Left colon (tissue), 2 donors: Measurements from ENCODE around the gene ACVR2A. TPM values are rescaled to one million over a fixed set of nuclear protein-coding genes. Genes with fewer than 3 reads are reported as not detected.

ENCODE experiments used
- ATAC-seq: fragments of 200-7000 bp; cut with Tn5 transposase; one replicate; pipeline ENCODE4 v1.9.1; 2020; ENCODE audit warnings: mild to moderate bottlenecking, moderate library complexity
- DNase-seq, 2 donors: peaks; one replicate each; pipeline ENCODE4 v3.0.0-alpha.2; 2020
- intact Hi-C, 2 donors: fragments of 100-400 bp; cut with DNase I in 1 of 2; cut with micrococcal nuclease in 1 of 2; formaldehyde crosslinking; loops; one replicate each; pipeline versions ENCODE4 v1.11.2 to v1.14.0; 2022; cut with DNase I, micrococcal nuclease
- total RNA-seq, 2 donors: library from RNA; stranded (reverse); fragmentation: NEBNext Ultra II Directional; extraction: Animal tissue kit (Norgen Biotek cat#: 25700); gene quantifications; one replicate each; pipeline ENCODE4 v1.2.1, GENCODE V29; 2021
- donor health status: DM: no; HTN: no; CAD: no.
- donor health status: DM: yes; HTN: yes; CAD: no.

Gene ACVR2A
- total RNA-seq, 2 donors from 2014 or later, result 20.0 to 22.2 TPM

GRCh38 chr2:147851244-147851930 is 6.6 kb downstream of the ACVR2A start:
- intact Hi-C loops, result no loop called here
- DNase-seq, result no peak
- peak; percentile 37 for ATAC-seq

DNA sequence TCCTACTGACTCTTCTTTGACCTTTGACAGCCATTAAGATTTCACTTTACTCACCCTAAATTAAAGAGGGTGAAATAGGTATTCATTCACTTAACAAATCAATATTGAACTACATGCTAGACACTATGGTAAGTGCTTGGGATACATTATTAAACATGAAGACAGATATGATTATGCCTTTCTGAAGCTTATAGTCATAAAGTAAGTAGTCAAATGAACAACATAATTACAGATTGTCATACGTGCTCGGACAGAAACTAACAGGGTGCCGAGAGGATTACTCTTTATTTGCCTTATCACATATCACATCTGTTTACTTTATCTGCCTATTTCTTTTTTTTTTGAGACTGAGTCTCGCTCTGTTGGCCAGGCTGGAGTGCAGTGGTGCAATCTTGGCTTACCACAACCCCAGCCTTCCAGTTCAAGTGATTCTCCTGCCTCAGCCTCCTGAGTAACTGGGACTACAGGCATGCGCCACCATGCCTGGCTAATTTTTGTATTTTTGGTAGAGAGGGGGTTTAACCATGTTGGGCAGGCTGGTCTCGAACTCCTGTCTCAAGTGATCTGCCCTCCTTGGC is 9.8 kb downstream of the ACVR2A start:
- intact Hi-C loops, result no loop called here
- ATAC-seq, result no peak
- DNase-seq, result no peak

DNA sequence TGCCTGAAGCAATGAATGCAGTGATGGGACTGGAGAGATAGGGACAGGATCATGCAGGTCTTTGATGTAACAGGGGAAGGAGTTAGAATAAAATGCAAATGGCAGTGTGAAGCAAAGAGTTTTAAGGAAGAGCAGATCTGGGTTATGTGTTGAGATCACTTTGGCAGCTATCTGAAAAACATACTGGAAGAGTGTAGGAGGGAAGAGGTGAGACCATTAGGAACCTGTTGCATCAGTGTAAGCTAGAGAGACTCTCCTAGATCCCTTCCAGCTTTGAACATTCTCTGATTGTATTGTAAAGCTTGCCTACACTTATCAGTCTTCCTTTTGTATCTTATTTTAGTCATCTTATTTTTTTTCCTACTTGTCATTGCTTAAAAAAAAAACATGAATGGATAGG is 10.5 kb downstream of the ACVR2A start:
- no peak for DNase-seq
- intact Hi-C loops, result no loop called here
- ATAC-seq, result peak; percentile 41

GRCh38 chr2:147855977-147856376 is 11.1 kb downstream of the ACVR2A start:
- intact Hi-C loops, result no loop called here
- DNase-seq (no peak), ATAC-seq (no peak)

DNA sequence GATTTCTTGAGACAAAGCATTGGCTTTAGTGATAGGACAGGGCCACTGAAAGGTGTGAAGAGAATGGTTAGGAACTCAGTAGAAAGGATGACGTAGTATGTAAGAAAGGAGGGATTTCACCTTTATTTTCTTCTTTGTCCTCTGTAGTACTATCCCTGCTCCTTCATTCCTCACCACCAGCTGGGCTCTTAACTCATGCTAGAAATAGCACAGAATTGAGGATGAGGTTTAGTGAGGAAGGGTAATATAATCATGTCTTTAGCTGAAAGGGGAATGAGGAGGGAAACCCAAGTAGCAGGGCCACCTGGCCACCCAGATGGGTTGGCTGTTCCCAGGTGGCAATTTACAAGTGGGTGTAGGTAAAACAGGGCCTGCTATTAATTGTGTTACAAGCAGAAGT is 15.2 kb downstream of the ACVR2A start:
- intact Hi-C loops, result no loop called here
- ATAC-seq, result no peak
- DNase-seq, result no peak

GRCh38 chr2:147862859-147863516 is 18.2 kb downstream of the ACVR2A start:
- DNase-seq (no peak), ATAC-seq (no peak)
- intact Hi-C loops, result no loop called here

GRCh38 chr2:147863835-147864234 is 19.0 kb downstream of the ACVR2A start:
- no peak for DNase-seq
- intact Hi-C loops, result no loop called here
- ATAC-seq, result no peak

DNA sequence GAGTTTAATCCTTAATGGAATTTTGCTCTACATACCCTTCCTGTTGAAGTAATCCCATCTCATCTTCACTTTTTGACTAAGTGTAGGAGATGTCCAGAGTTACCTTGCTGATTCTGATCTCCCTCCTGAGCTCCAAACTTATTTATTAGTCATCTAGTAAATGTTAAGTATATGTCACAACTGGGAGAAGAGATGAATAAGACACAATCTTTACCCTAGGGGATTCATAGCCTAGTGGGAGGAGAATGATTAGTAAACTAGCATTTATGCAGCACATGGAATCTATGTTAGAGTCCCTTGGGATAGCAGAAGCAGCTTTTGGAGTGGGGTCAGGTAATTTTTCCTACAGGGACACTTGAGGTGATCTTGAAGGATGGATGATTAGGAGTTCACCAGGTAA is 20.7 kb downstream of the ACVR2A start:
- intact Hi-C loops, result no loop called here
- DNase-seq (no peak), ATAC-seq (no peak)

DNA sequence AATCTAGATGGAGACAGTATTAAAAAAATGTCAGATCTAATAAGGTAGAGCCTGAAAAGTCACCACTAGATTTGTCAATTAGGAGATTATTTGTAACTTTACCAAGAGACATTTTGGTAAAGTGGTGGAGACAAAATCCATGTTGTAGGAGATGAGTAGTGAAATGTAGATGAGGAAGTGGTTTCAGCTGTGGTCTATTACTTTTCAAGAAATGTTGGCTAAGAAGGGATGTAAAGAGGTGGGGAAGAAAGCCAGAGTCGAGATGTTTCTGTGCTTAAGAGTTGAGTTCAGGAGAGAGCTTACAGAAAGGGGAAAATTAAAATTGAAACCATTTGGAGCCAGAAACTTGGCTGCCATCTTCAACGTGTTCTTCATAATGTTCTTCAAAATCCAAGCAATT is 22.2 kb downstream of the ACVR2A start:
- no peak for DNase-seq
- intact Hi-C loops, result no loop called here
- no peak for ATAC-seq

DNA sequence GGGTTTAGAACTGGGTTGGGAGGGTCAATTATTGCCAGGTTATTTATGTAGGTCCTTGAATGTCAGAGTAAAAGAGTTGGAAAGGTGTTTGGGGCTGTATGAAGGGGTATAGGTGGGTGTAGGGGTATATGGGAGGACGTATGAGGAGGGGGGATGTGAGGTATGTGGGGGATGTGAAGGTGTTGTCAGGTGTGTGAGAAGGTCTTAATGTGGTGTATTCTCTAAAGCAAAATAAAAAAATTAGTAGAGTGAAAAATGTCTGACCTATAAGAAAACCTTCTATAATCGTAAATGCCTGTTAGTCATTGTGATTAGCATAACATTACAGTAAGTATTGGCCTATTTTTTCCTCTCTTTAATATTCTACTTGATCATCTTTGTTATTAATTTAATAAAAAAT is 25.1 kb downstream of the ACVR2A start:
- DNase-seq (no peak), ATAC-seq (no peak)
- intact Hi-C loops, result no loop called here

DNA sequence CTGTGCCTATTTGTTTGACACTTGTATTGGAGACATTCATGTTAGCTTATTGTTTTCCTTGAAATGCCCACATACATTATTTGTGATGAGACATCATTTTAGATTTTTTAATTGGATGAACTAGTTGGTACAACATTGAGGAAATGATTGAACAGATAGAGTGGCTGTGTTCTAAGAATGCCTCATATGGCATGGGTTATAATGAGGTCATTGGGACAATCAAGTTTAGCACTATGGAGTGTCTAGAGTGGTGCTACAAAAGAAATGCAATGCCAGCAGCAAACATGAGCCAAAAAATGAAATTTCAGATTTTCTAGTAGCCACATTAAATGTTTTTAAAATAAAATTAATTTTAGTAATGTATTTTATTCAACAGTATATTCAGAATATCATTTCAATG is 28.1 kb downstream of the ACVR2A start:
- ATAC-seq (no peak), DNase-seq (no peak)
- intact Hi-C loops, result no loop called here

DNA sequence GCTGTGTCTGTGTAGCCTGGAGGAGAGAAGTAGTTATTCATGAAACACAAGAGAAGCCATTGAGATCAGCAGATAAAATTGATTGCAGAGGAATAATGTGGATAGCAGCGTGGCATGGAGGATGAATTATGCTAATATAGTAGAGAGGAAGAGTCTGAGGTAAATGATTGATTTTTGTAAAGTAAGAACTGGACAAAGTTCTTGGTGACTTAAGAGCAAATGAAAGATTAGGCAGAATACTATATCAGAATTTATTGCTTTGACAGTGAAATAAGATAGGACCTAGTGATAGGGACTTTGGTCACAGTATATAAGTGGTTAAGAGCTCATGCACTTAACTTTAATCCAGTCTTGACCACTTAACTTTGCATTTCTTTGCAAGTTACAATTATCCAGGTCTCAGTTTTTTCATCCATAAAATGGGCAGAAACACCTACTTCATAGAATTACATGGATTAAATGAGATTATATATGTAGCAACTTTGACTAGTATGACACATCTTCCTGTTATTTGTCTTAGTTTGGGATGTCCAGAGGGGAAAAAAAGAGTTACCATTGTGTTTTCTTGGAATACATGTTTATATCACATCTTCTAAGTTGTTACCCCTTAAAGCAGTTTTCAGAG is 29.1 kb downstream of the ACVR2A start:
- no peak for DNase-seq
- ATAC-seq, result peak; percentile 90
- intact Hi-C loops, result no loop called here

DNA sequence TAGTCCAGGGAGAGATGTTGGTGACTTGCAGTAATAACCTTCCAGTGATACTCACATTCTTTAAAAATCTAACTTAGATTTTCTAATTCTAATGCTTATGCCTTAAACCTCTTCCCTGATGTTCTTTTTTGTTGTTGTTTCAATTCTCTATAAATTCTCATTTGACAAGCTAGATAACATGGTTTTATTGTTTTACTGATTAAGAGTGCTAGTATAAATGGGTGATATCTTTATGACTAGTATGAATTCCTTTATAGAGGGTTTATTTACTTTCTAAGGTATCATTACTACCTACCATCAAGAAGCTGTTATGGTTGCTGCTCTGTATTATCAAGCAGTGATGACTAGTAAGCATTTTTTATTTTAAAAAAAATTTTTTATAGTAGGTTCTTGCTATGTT is 35.0 kb downstream of the ACVR2A start:
- DNase-seq (no peak), ATAC-seq (peak; percentile 85)
- intact Hi-C loops, result no loop called here

- no peak for ATAC-seq
- intact Hi-C loops, result no loop called here
- no peak for DNase-seq
Observed at GRCh38 chr2:147882631-147883030, 37.8 kb downstream of the ACVR2A start.

DNA sequence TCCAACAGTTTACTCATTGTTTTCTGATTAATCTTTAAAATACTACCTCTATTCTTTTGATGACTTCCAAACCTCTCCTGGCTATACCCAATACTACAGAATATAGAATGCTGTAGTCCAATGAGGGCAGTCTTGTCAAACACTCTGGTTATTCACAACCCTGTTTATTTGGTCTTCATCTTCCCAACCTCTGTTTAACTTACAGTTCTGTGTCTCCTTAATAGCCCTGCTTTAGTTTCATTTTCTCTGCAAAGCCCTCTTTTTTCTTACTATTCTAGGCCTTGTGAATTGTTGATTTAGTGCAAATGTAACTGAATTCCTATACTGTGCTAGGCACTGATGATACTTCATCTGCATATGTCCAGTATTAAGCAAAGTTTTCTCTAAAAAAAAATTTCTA is 40.0 kb downstream of the ACVR2A start:
- intact Hi-C loops, result no loop called here
- no peak for DNase-seq
- no peak for ATAC-seq

GRCh38 chr2:147886136-147886535 is 41.3 kb downstream of the ACVR2A start:
- no peak for ATAC-seq
- intact Hi-C loops, result no loop called here
- DNase-seq, result no peak

- no peak for DNase-seq
- intact Hi-C loops, result no loop called here
- no peak for ATAC-seq
Observed at GRCh38 chr2:147888680-147889079, 43.9 kb downstream of the ACVR2A start.

GRCh38 chr2:147904051-147904450 is 59.2 kb downstream of the ACVR2A start:
- intact Hi-C loops, result no loop called here
- no peak for DNase-seq

DNA sequence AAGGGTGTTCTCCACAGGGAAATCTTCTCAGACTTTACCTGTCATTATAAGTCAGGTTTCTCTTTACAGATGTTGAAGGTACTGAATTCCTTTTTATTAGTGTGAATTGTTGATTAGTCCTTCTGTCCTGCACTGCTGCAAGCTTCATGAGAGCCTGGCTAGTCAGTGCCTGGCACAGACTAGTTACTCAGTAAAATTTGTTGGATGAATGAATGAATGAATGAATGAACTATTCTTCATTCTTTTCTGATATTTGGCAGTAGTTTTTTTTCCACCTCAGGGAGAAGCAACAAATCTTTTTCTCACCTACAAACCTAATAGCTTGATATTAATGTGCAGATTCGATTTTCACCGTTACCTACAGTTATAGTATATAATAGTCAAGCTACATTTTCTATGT is 64.3 kb downstream of the ACVR2A start:
- intact Hi-C loops, result no loop called here
- ATAC-seq (no peak), DNase-seq (no peak)

More at GRCh38 chr2:147904051-147904450, 59.2 kb downstream of the ACVR2A start:
- no peak for ATAC-seq

DNA sequence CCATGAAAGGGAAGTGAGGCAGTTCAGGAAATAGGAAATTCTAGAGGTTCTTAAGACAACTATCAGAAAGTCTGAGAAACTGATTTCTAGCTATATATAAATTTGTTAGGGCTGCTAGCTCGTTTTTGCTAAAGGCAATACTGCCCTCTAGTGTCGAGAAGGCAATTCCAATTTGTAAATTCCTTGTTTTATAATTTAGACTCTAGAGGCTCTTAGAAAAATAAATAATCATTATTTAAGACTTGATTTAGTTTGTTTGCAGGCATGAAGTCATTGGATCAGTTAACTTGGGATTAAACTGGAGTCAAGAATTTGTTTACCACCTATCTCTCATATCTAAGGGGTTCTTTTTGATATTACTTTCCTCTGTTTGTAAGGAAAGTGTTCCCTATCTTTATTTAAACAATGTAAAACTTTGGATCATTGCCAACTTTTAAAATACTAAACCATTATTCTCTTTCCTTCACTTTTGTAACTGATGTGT is 66.2 kb downstream of the ACVR2A start:
- intact Hi-C loops, result loop anchor here in 1 of 2 donors (10.0 kb wide), 3 partner anchors 826 to 1176 kb away; no protein-coding TSS in a partner anchor
- ATAC-seq, result peak; percentile 52
- no peak for DNase-seq
